GM21515 (cell line): Measurements from ENCODE around the gene KSR1.
"Not testable (repeated sequence)": the region's sequence is repeated elsewhere in the genome, so short reads cannot be mapped to it uniquely, and the experiment has no call there.

Experiments used
- ATAC-seq: cut with Tn5 transposase; IDR thresholded peaks from one replicate; pipeline ENCODE4 v1.9.1; 2021; ENCODE audit not compliant: unreplicated experiment

KSR1 gene

GRCh38 chr17:27425991-27426390 lies 30.3 kb upstream of the KSR1 start:
- no peak for ATAC-seq

- ATAC-seq = not testable (repeated sequence)
Measured at GRCh38 chr17:27426471-27426870, 29.8 kb upstream of the KSR1 start.

GRCh38 chr17:27427166-27427862 lies 28.9 kb upstream of the KSR1 start:
- ATAC-seq = not testable (repeated sequence)

- ATAC-seq = no peak
Measured at GRCh38 chr17:27428781-27429505, 27.3 kb upstream of the KSR1 start.

GRCh38 chr17:27429666-27430382 lies 26.4 kb upstream of the KSR1 start:
- ATAC-seq = no peak

- no peak for ATAC-seq
Measured at GRCh38 chr17:27430383-27430840, 25.8 kb upstream of the KSR1 start.

- no peak for ATAC-seq
Measured at GRCh38 chr17:27430882-27431491, 25.3 kb upstream of the KSR1 start.

GRCh38 chr17:27433521-27433920 lies 22.7 kb upstream of the KSR1 start:
- no peak for ATAC-seq

GRCh38 chr17:27435431-27436070 lies 20.7 kb upstream of the KSR1 start:
- not testable (repeated sequence) for ATAC-seq

- ATAC-seq = no peak
Measured at GRCh38 chr17:27438348-27438998, 17.8 kb upstream of the KSR1 start.

GRCh38 chr17:27439342-27439741 lies 16.9 kb upstream of the KSR1 start:
- ATAC-seq = no peak

- no peak for ATAC-seq
Measured at GRCh38 chr17:27442702-27443101, 13.5 kb upstream of the KSR1 start.

GRCh38 chr17:27443491-27443890 lies 12.8 kb upstream of the KSR1 start:
- no peak for ATAC-seq

GRCh38 chr17:27445971-27446370 lies 10.3 kb upstream of the KSR1 start:
- ATAC-seq = no peak

- ATAC-seq = no peak
Measured at GRCh38 chr17:27446569-27447301, 9.5 kb upstream of the KSR1 start.

GRCh38 chr17:27448534-27448933 lies 7.7 kb upstream of the KSR1 start:
- not testable (repeated sequence) for ATAC-seq

GRCh38 chr17:27449541-27449940 lies 6.7 kb upstream of the KSR1 start:
- ATAC-seq = no peak

GRCh38 chr17:27449988-27450387 lies 6.3 kb upstream of the KSR1 start:
- no peak for ATAC-seq

GRCh38 chr17:27450416-27450815 lies 5.8 kb upstream of the KSR1 start:
- ATAC-seq = no peak

GRCh38 chr17:27451906-27452305 lies 4.3 kb upstream of the KSR1 start:
- ATAC-seq = no peak
